Heart left ventricle (tissue), 13 donors: ENCODE results near the gene FGF6.

Experiments
- POLR2A ChIP-seq, 2 donors: fragments of 450-650 bp; IDR thresholded peaks; one replicate each; pipeline ENCODE4 v1.6.1; 2017; ENCODE audit warnings: antibody characterized with exemption in 2 of 2, mild to moderate bottlenecking in 2 of 2, moderate library complexity in 2 of 2
- TF ChIP-seq, protein P1 (sequence below), 12 donors: fragments of 200-600 bp; sonication (generic) in 4 of 12; IDR thresholded peaks; one replicate each; pipeline versions ENCODE4 v1.5.0 to v1.8.0; 2018 to 2022; ENCODE audit warnings: antibody characterized with exemption in 12 of 12, mild to moderate bottlenecking in 5 of 12
- donor health status: ischemic (EF 13 %, LVEDD 7.1; RV severe dilation, severe dysfunction).
- donor health status: DM: no; HTN: yes; CAD: no.
- donor health status: DM: no; HTN: no; CAD: no.
- donor health status: ischemic (EF 25% LVEDD 6.9; RV normal size, moderate dysfunction).
- donor health status: ischemic (EF 25% LVEDD 5.7; RV mildly dilated, moderate dysfunction).
- donor health status: ischemic (EF 35%, LVEDD 5.7; RV mildly dilated, moderate dysfunction).
- donor health status: nonischemic (EF 11% LVEDD 7.7; RV severe dilation, severe dysfunction).
- donor health status: DM: yes; HTN: yes; CAD: no.
- donor health status: PGD.
- donor health status: ischemic (EF 29% LVEDD 5.4; RV normal size, mild dysfunction).
- donor health status: nonischemic (EF 23%, LVEDD 6.1; RV moderate dilation, normal function).

DNA sequence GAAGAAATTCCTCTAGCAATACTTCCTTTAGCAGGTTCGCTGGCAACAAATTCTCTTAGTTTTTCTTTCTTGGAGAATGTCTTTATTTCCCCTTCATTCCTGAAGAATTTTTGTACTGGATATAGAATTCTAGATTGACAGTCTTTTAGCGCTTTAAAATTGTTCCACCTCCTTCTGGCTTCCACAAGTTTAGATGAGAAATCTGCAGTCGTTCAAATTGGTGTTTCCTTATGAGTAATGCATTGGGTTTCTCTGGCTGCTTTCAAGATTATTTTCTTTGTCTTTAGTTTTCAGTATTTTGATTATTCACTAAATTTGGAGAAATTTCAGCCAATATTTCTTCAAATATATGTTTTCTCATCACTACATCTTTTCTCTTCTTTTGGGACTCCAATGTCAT lies 33.3 kb upstream of the FGF6 start:
- TF ChIP-seq, protein P1, sequence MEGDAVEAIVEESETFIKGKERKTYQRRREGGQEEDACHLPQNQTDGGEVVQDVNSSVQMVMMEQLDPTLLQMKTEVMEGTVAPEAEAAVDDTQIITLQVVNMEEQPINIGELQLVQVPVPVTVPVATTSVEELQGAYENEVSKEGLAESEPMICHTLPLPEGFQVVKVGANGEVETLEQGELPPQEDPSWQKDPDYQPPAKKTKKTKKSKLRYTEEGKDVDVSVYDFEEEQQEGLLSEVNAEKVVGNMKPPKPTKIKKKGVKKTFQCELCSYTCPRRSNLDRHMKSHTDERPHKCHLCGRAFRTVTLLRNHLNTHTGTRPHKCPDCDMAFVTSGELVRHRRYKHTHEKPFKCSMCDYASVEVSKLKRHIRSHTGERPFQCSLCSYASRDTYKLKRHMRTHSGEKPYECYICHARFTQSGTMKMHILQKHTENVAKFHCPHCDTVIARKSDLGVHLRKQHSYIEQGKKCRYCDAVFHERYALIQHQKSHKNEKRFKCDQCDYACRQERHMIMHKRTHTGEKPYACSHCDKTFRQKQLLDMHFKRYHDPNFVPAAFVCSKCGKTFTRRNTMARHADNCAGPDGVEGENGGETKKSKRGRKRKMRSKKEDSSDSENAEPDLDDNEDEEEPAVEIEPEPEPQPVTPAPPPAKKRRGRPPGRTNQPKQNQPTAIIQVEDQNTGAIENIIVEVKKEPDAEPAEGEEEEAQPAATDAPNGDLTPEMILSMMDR (IDR thresholded peaks at IDR 0.05), result no peak
- TF ChIP-seq POLR2A (IDR thresholded peaks at IDR 0.05), result no peak
